BJ (cell line): ENCODE measurements around the gene PRR23B. TPM values are rescaled to one million over a fixed set of nuclear protein-coding genes. Genes with fewer than 3 reads are reported as not detected.

Source experiments
- CTCF ChIA-PET: fragments of 350-600 bp; formaldehyde crosslinking; extraction: SDS; loops from one replicate; lab custom pipeline; 2021; ENCODE audit warnings: antibody characterized with exemption, inconsistent platforms; lab: Yijun Ruan, JAX
- POLR2A ChIA-PET: fragments of 300-600 bp; sonication (Branson Sonifier 250); formaldehyde crosslinking; extraction: SDS; loops from one replicate; lab custom pipeline; 2021; ENCODE audit warnings: antibody characterized with exemption; lab: Charles Lee
- DNase-seq: peaks from one replicate; pipeline ENCODE4 v3.0.0-alpha.2; 2011; ENCODE audit warnings: low read depth
- H3K27me3 ChIP-seq: 2 replicates; pipeline ENCODE4 v1.6.0; 2011; ENCODE audit warnings: low read length; ENCODE audit not compliant: control insufficient read depth, insufficient read depth
- H3K36me3 ChIP-seq: 2 replicates; pipeline ENCODE4 v1.5.1; 2011; ENCODE audit warnings: low read length; ENCODE audit not compliant: control insufficient read depth, insufficient read depth
- H3K4me3 ChIP-seq: 2 replicates; pipeline ENCODE4 v1.5.1; 2011; ENCODE audit warnings: low read depth, mild to moderate bottlenecking, control low read depth, low read length
- CTCF ChIP-seq: IDR thresholded peaks from 2 replicates; pipeline ENCODE4 v1.5.1; 2011; ENCODE audit warnings: low read depth, mild to moderate bottlenecking, control low read depth, inconsistent platforms, low read length, moderate library complexity; ENCODE audit not compliant: insufficient read depth
- polyA plus RNA-seq: library from polyadenylated mRNA; depleted of rRNA; stranded (reverse); fragments of >200 nt; gene quantifications from 2 replicates; pipeline ENCODE4 v1.2.3, GENCODE V29; 2011

The PRR23B gene
- polyA plus RNA-seq, 1 experiment, result not detected

DNA sequence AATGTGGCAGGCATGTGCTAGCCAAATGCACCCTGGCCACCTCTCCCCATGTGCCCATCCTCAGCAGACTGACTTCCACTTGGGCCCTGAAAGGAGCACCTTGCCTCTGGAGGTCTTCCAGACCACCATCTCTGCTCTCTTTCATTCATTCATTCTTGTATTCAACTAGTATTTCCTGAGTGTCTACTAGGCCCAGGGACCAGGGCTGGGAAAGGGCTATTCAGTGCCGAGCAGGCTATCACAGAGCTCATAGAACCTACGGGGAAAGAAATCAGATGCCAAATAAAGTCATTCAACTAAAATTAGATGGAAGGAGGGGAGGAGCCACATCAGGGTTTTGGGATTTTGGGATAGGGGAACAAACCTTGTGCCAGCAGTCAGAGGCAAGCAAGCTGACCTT is 33.5 kb downstream of the PRR23B start:
- no peak overlapping the region for H3K4me3 ChIP-seq
- TF ChIP-seq CTCF, result no peak
- DNase-seq, result no peak
- ChIA-PET CTCF (no interaction called here), POLR2A (no interaction called here)
- H3K36me3 ChIP-seq, result no peaks in the 10 kb centered on the region
- peaks cover 2% of the 10 kb centered on the region for H3K27me3 ChIP-seq

GRCh38 chr3:138985932-138986331 is 34.8 kb downstream of the PRR23B start:
- no peak for TF ChIP-seq CTCF
- Histone ChIP-seq H3K4me3 (no peak overlapping the region), H3K27me3 (peaks cover 2% of the 10 kb centered on the region), H3K36me3 (no peaks in the 10 kb centered on the region)
- ChIA-PET POLR2A (no interaction called here), CTCF (no interaction called here)
- no peak for DNase-seq

GRCh38 chr3:138984816-138985215 is 35.9 kb downstream of the PRR23B start:
- H3K27me3 ChIP-seq, result peaks cover 2% of the 10 kb centered on the region
- CTCF ChIA-PET, result no interaction called here
- no peak overlapping the region for H3K4me3 ChIP-seq
- DNase-seq, result no peak
- TF ChIP-seq CTCF, result no peak
- no peaks in the 10 kb centered on the region for H3K36me3 ChIP-seq
- POLR2A ChIA-PET, result no interaction called here

DNA sequence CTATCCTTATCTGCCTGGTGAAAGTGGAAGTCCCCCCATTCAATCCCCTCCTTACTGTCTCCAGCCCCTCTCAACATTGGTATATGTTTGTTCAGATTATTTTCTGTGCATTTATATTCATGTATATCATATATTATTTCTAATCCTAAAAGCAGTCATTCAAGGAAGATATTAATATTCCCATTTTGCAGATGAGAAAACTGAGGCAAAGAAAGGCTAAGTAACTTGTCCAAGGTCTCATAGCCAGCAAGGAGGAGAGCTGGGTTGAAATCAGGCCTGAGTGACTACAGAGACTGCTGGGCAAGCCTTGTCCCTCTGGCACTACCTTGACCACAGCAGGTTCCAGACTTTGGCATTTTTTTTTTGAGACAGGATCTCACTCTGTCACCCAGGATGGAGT is 44.7 kb downstream of the PRR23B start:
- POLR2A ChIA-PET, result no interaction called here
- no peak for DNase-seq
- TF ChIP-seq CTCF, result no peak
- H3K36me3 ChIP-seq, result no peaks in the 10 kb centered on the region
- H3K4me3 ChIP-seq, result no peak overlapping the region
- H3K27me3 ChIP-seq, result no peaks in the 10 kb centered on the region; the same call in none of the 2 replicates
- CTCF ChIA-PET, result no interaction called here

DNA sequence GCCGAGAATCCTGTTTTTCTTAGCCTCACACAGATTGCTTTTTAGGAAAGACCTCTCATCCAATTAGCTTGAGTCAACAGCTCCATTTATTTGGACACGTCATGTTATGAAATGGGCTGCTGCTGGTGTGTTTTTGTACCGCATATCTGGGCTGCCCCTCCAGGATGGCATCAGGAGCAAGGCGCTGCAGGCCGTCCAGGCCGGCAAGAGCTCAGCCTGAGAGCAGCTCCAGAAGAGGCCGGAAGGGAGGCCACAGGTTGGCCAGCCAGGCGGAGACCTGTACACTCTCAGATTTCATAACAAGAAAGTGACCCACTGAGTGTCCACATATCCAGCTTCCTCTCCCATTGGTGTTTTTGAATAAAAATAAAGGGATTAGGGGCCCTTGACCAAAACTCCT is 45.4 kb downstream of the PRR23B start:
- Histone ChIP-seq H3K4me3 (no peak overlapping the region), H3K27me3 (peaks cover 2% of the 10 kb centered on the region), H3K36me3 (no peaks in the 10 kb centered on the region)
- POLR2A ChIA-PET, result no interaction called here
- no peak for TF ChIP-seq CTCF
- CTCF ChIA-PET, result interaction anchor here (0.9 to 3.6 kb wide), 3 partner anchors 8 to 52 kb away, joined by 3 to 12 read pairs (median 3); no protein-coding TSS in a partner anchor
- no peak for DNase-seq
